Measurements from ENCODE around the gene PM20D1.
"Not testable (repeated sequence)": the region's sequence is repeated elsewhere in the genome, so short reads cannot be mapped to it uniquely, and the experiment has no call there.

The PM20D1 gene

GRCh38 chr1:205840146-205840923, 9.6 kb downstream of the PM20D1 start:
- no peak for DNase-seq

- DNase-seq: no peak
Measured at GRCh38 chr1:205837382-205837970, 12.5 kb downstream of the PM20D1 start.

GRCh38 chr1:205834751-205835150, 15.2 kb downstream of the PM20D1 start:
- no peak for DNase-seq

DNA sequence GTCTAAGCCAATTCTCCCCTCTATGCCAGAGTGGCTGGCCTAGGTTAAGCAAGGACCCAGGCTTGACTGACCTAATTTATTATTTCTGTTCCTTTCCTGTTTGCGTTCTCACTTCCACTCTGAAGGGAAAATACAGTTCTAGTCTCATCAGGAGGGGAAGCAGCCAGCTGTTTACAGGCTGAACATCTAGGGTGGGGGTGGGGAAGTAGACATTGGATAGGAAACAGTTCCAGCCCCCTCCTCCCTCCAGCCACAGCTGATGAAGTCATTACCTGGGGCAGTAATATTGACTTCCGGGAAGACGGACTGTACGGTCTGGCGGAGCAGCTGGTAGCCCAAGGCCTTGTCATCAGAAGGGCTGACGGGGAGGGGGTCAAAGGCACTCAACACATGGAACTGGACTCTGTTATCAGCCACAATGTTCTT, 17.6 kb downstream of the PM20D1 start:
- no peak for DNase-seq

DNA sequence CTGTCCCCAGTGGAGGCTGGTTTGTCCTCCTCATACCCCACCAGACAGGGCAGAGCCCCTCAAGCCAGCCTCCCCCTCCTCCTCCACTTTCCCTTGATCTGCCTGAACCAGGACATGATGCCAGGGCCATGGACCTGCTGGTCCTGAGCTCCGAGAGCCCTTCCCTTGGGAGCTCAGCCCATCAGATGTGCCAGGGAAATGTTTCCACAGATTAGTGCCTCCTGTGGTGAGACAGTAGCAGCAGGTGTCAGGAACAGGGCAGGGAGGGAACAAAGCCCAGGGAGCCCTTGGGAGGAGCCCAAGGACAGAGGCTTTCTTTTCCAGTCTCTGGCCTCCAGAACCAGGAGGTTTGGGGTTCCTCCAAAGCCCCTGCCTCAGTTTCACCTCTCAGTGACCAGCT, 22.3 kb downstream of the PM20D1 start:
- no peak for DNase-seq

- no peak for DNase-seq
Measured at GRCh38 chr1:205826995-205827394, 22.9 kb downstream of the PM20D1 start.

GRCh38 chr1:205826016-205826806, 23.7 kb downstream of the PM20D1 start:
- no peak for DNase-seq

GRCh38 chr1:205824180-205824579, 25.8 kb downstream of the PM20D1 start:
- DNase-seq: no peak

GRCh38 chr1:205823260-205823659, 26.7 kb downstream of the PM20D1 start:
- DNase-seq: not testable (repeated sequence)

DNA sequence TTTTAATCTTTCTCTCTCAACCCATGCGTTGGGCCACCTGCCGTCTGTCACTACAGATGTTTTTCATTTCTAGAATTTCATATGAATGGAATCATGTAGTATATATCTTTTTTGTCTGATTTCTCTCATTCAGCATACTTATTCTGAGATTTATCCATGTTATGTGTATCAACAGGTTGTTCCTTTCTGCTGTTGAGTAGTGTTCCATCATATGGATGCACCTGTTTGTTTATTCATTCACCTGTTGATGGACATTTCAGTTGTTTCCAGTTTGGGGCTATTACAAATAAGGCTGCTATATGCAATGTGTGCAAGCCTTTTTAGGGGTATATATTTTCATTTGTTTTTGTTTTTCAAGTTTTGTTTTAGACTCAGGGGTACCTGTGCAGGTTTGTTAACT, 27.5 kb downstream of the PM20D1 start:
- DNase-seq: no peak

DNA sequence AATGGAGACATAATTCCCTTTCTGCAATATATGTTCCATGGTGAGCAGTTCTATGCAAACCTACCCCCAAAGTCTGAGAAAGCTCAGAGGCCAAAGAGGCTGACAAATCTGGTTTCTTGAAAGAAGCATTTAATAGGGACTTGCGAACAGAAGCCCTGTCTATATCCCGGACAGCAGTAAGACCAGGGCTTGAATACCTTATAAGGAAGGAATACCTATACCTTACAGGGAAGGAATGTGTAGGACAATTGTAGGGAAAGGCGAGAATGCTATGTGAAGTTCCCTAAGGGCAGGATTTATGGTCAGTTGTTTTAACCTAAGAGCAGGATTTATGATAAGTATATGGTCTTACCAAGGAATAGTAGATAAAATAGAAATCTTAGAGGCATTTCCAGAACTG, 31.9 kb downstream of the PM20D1 start:
- no peak for DNase-seq

- no peak for DNase-seq
Measured at GRCh38 chr1:205817364-205817763, 32.6 kb downstream of the PM20D1 start.

- DNase-seq: no peak
Measured at GRCh38 chr1:205813755-205814058, 36.2 kb downstream of the PM20D1 start.

DNA sequence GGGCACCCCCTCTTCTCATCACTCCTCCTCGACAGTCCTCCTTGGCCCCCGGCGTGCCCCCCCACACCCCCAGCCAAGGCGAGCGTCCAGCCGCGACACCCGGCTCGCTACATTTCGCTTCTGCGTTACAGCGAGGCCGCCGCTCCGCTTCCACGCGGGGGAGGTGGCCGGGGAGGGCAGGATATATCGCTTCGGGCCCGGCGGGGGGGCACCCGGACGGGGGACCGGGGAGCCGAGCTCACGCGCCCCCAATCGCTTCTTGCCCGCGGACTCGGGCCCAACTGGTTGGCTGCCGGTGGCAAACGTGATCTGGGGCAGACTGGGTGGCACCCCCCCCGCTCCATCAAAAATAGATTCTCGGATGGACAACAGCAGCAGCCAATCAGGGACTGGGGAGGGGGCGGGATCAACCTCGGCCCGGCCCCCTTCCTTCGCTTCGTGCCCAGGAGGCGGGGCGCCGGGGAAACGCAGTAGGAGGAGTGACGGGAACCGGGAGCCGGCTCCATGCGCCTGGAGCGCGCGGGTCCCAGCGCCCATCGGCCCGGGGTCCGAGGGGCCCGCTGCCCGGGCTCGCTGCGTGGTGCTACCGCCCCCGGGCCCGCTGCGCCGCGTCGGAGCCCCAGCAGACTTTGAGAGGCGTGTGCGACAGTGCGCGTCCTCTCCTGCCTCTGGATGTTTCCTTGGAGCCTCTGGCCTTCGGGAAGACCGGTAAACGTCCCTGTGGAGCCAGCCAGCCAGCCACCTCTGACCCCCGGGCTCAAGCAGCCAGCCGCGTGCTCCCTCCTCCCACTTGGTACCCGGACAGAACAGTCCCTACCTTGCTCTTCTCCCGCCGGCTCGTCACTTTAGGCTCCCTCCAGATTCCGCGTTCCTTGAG, 36.8 kb downstream of the PM20D1 start, which contains the start of gene SLC41A1:
Gene SLC41A1, minus strand, starts transcription at position 321 of the 877 bp plus-strand sequence. CDS start 2,757 bp downstream, outside the sequence.
- DNase-seq: peak; percentile 82

DNA sequence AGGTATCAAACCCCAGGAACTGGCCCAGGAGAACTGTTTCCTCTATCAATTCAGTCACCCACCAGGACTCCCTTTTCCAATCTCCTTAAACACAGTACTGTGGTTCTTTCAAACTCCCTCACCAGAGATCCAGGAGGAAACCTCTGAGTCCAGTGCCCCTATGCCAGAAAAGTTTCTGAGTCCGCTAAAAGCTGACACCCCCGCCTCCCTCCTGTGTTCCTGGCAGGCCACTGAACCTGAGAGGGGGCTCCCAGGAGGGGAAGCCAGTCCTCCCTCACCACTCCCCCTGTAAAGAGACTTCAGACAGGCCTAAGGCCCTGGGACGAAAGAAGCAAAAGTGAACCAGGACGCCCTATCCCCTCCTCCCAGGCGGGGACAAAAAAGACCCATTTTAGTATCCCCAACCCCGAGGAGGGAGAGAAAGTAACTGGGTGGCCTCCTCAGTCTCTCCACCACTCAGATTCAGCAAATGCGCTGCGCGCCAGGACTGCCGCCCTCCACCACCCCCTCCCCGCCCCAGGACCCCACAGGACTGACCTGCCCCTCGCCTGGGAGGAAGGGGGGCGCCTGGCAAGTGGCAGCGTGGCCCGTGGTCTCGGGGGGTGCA, 37.6 kb downstream of the PM20D1 start:
- no peak for DNase-seq

GRCh38 chr1:205811660-205812059, 38.3 kb downstream of the PM20D1 start:
- DNase-seq: no peak

- no peak for DNase-seq
Measured at GRCh38 chr1:205810448-205811157, 39.3 kb downstream of the PM20D1 start.

DNA sequence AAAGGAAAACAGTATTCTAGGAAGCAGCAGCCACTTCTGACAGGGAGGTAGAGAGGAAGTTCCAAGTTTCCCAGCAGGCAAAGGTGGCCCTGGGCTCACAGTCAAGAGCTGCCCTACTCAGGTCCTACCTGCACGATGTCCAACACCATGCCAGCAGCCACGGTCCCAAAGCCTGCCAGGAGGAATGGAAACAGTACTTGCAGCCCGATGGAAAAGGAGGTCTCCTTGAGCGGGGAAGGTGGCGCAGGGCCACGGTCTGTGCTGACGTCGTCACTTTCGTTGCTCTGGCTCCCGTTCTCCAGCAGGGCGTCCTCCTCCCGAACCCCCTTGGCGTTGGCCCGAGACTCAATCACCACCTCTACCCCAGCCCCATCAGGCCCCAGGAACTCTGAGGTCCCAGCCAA, 40.0 kb downstream of the PM20D1 start:
- no peak for DNase-seq

GRCh38 chr1:205809469-205809868, 40.5 kb downstream of the PM20D1 start:
- no peak for DNase-seq

DNA sequence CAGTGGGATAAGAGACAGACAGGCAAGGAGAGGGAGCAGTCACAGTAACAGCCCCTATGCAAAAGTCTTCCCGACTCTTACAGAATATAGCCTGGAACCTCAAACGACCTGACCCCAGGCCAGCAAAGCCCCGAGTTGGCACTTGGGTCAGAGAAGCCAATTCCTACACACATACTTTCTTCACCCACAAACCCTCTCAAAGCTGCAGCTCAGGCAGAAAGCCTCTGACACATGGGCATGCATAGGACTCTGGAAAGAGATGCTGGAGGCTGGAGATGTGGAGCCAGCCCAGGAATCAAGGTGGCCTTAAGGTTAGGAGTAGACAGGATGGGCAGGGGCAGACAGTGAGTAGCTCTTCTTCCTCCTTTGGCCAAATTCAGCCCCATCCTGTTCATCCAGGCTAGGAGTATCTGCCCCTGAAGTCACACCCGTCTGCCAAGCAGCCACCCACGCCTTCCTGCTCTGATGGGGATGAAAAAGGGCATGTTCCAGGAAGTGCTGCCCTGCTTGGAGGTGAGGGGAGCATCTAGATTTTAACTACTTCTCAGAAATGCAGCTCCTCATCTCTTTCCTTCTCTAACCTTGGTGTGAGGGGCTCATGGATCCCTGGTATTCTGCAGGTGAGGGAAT, 44.7 kb downstream of the PM20D1 start:
- no peak for DNase-seq

DNA sequence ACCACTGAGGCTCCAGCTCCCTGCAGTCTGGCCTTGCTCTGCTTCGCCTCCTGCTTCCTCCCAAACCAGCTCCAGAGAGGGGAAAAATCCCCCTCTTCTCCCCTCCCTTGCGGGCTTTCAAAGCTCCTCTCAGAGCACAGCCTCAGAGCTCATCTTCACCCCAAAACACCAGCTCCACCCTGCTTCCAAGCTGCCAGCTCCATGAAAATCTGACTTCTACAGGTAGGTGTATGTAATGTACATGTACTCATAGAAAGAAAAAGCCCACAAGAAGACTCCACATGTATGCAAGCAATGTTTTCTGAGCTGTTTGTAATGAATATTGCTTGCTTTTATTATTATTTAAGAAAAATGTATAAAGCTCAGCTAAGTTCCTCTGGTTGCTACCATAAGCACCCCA, 45.3 kb downstream of the PM20D1 start:
- DNase-seq: no peak
